CD4-positive, alpha-beta T cell treated with Interleukin-10 for 1 hour (primary cell): Measurements from ENCODE around the gene PTPRH.
A peak's percentile ranks its signal among the peaks of the same experiment; 100 is the strongest.
"Not testable (repeated sequence)": the region's sequence is repeated elsewhere in the genome, so short reads cannot be mapped to it uniquely, and the experiment has no call there.

Experiments used
- DNase-seq: peaks from one replicate; pipeline ENCODE4 v3.0.0-alpha.2; 2020

The PTPRH gene

DNA sequence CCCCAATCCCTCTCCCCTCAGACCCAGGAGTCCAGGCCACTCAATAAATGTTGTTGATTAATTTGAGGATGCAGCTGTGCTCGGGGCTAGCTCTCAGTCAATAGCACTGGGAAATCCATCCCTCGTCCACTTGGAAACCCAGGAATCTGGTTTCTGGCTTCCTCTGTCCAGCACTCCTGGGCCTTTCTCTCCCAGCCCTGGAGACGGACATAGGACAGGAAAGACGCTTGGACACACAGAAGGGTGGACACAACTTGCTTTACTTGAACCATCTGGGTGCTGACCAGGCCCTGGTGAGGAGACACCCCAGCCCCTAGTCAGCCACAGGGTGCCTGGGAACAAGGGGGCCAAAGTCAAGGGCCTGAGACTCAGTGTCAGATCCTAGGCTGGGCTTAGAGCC, 50.9 kb downstream of the PTPRH start:
- DNase-seq = no peak

DNA sequence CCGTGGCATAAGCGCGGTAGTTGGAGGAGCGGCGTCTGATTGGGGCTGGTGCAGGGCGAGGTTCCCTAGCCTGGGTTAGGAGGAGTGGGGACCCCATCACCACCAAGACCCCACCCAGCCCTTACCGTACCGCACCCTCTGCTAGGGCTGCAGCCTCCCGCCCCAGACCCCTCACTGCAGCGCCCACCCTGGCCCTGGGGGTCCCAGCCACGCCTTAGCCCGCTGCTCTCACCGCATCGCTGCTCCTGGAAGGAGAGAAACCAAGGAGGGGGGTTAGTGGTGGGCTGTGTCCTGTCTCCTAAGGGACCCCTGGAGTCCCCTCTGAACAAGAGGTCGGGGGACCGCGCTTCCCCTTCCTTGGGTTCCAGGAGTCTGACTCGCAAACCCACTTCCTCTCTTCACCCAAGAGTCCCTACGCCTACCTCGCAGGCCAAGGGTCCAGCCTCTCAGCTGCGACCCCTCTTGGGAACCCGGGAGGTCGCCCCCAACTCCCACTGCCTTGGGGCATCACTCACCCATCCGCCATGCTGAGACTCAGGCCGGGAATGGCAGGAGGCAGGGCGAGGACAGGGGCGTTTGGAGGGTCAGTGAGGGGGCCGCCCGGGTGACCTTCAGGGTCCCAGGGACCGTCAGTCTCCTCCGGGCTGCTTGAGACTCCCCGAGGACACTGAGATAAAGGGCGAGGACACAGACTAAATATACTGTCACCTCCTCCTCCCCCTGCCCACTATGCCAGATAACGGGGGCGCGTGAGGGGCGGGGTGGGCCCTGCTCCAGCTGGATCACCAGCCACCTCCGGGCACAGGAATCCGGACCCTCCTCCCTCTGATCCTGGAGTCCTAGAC, 52.0 kb downstream of the PTPRH start, which contains the start of gene TNNI3:
Gene TNNI3, minus strand, starts transcription at position 669 of the 845 bp plus-strand sequence. Its CDS starts 143 bp downstream, at position 526.
- DNase-seq = no peak

DNA sequence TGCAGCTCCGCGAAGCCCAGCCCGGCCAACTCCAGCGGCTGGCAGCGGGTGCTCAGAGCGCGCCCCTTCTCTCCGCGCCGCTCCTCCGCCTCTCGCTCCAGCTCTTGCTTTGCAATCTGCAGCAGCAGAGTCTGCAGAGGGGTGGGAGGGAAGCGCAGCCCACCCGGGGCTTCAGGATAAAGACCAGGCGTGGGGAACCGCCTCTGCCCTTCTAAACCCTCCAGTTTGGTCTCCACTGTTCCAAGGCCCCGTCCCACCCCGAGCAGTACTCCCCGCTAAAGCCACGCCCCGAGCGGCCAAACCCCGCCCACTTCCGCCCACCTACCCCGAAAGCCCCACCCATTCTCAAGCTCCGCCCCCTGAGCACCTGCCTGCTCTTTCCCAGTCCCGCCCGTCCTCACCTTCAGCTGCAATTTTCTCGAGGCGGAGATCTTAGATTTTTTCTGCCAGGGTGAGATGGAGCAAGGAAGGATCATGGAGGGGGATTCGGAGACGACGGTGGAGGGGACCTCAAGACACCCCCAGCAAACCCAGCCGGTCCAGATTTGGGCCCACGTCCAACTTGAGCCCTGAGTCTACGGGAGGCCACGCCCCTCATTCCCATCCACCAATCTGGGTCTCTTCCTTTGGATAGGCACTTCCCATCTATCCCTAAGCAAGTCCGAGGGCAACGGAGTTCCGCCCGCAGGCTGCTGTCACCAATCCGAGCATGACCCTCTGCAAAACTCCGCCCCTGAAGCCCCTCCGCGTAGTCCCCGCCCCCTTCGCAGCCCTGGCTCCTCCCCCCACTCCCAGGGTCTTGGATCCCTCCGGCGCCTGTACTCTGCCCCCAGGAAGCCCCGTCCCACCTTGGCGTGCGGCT, 52.9 kb downstream of the PTPRH start:
- peak; percentile 33 for DNase-seq

DNA sequence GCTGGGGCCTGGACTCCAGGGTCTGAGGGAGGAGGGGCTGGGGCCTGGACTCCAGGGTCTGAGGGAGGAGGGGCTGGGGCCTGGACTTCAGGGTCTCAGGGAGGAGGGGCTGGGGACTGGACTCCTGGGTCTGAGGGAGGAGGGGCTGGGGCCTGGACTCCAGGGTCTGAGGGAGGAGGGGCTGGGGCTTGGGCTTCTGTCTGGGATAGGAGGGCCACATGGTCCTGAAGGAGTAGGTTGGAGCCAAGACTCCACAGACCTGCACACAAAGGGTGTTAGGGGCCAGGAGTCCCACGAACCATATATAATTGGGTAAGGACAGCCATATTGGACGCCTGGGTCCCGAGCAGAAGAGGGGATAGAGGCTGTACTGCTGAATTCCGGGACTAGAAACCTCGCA, 53.5 kb downstream of the PTPRH start:
- not testable (repeated sequence) for DNase-seq

DNA sequence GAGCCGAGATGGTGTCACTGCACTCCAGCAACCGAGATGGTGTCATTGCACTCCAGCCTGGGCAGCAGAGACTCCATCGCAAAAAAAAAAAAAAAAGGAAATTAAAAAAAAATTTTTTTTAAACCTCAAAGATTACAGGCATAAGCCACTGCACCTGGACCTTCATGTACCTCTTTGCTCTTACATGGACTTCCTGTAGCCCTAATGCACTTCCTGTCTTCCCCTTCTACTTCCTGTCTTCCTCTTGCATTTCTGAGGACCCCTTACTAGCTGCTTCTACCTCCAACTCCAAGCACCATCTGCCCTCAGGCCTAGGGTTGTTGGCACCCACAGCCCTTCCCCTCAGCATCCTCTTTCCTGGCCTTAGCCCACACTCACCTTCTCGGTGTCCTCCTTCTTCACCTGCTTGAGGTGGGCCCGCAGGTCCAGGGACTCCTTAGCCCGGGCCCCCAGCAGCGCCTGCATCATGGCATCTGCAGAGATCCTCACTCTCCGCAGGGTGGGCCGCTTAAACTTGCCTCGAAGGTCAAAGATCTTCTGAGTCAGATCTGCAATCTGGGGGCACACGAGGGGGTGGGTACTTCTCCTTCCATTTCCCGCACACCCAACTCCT, 55.5 kb downstream of the PTPRH start:
- DNase-seq = no peak

DNA sequence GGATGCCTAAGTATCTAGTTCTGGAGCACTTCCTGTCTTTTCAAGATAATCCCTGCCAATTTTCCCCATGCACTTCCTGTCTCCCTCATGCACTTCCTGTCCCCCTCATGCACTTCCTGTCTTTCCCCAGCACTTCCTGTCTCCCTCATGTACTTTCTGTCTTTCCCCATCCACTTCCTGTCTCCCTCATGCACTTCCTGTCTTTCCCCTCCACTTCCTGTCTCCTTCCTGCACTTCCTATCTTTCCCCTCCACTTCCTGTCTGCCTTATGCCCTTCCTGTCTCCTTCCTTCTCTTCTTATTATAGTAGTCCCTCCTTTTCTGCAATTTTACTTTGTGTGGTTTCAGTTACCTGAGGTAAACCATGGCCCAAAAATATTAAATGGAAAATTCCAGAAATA, 57.3 kb downstream of the PTPRH start:
- DNase-seq = no peak

DNA sequence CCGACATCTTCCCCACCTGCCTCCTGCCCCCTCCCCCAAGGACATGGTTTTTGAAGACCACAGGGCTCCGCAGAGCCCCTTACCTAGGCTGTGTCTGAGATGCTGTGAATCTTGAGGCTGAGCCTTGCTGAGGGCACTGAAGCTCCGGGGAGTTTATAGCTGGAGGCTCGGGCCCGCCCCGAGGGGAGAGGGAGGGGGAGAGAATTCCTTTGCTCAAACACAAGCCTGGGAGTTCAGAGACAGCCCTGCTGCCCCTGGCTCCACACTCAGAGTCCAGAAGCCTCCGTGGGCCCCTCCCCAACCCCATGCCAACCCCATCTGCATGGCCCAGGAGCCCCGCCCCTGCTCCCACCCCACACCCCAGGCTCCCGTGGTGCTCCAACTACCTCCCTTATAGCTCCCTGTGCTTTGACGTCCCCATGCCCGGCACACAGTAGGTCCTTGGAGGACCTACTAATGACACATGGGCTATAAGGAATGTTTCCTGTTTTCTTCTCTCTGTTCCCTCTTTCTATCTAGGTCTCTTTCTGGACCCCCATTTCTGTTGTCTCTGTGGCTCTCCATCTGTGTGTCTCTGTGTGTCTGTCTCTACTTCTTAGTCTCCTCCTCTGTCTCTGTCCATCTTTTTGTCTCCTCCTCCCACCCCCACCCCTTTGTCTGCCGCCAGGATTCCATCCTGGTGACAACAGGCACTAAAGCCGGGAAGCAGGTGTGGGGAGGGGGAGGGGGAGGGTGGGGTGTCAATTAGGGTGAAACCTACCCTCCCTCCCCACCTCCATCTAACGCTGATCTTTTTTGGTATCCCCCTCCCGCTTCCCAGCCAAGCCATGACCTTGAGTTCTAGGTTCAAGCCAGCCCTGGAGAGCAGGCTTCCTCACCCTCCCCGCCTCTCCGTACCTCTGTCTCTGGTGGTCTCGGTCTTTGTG, 60.0 kb downstream of the PTPRH start, which contains the start of gene TNNT1:
Gene TNNT1, minus strand, starts transcription at position 129 of the 926 bp plus-strand sequence. CDS start 2,049 bp downstream, outside the sequence.
- no peak for DNase-seq

DNA sequence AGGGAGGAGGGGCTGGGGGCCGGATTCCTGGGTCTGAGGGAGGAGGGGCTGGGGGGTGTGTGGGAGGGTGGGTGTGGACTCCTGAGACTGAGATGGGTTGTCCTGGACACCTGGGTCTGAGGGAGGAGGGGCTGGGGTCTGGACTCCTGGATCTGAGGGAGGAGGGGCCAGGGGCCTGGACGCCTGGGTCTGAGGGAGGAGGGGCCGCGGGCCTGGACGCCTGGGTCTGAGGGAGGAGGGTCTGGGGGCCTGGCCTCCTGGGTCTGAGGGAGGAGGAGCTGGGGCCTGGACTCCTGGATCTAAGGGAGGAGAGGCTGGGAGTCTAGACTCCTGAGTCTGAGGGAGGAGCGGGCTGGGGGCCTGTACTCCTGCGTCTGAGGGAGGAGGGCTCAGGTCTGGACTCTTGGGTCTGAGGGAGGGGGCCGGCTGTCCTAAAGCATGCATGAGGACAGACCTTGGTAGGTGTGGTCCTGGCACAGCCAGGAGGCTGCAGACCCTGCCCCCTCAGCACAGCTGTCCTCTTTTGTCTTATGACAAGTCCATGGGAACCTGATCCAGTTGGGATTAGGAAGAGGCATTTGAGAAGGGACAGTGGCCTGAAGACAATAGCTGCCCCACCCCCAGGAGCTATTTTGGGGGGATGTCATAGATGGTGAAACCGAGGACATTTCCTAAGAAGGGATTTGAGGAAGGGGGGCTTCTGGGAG, 61.6 kb downstream of the PTPRH start:
- no peak for DNase-seq

DNA sequence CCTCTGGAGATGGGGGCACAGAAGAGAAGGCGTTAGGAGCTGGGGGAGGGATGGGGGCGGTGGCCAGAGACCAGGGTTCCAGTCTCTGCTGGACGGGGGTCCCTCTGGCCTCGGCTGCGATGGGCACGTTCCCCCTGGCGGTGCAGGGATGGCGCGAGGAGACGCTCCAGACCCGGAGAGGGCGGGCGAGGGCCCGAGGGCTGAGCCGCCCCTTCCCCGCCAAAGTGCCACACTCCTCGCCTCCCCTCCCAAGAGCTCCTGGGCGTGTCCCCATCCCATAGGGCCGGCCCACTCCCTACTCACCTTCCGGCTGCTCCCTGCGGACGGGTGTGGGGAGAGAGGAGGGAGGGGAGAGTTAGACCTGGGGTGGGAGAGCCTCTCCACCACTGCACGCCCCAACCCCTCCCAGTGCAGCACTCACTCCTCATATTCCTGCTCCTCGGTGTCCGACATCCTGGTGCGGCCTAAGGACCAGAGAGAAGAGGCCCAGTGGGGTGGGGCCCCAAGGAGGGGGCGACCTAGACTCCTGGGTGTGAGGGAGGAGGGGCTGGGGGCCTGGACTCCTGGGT, 62.5 kb downstream of the PTPRH start:
- no peak for DNase-seq

DNA sequence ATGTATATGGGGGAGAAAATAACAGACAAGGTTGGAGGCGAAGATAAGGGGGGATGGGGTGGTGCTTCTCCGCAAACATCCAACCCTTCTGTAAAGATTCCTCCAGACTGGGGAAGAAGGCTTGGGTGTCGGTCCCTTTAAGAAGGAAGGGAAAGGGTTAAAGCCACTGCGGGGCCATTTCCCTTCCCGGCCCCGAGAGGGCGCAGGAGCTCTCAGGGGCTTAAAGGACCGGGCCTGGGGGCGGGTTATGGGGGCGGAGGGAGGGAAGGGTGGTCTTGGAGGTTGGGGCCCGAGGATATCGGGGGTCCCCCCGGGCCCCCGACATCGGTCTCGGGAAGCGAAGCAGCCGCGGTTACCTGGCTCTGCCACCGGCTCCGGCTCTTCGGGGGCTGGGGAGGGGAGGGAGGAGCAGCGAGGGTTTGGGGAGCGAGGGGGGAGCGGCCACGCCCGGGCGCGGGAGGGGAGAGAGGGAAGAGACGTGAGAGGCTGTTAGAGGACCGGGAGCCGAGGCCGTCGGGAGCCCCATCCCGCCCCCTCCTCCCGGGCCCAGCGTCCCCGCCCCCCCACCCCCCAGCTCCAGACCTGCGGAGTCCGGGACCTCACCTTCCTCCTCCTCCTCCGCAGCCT, 63.1 kb downstream of the PTPRH start:
- peak; percentile 20 for DNase-seq

DNA sequence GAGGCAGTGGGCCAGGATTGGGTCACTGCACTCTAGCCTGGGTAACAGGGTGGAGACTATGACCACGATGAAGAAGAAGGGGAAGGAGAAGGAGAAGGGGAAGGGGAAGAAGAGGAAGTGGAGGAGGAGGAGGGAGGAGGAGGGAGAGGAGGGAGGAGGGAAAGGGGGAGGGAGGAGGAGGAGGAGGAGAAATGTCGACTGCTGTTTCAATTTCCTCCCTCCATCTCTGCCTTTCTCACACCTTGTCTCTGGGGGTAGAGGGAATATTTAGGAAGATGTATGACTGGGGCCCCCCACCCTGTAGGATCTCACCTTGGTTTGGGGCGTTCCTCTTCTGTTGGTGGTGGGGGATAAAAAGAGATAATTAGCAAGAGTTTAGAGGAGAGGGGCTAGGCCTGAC, 64.1 kb downstream of the PTPRH start:
- no peak for DNase-seq

DNA sequence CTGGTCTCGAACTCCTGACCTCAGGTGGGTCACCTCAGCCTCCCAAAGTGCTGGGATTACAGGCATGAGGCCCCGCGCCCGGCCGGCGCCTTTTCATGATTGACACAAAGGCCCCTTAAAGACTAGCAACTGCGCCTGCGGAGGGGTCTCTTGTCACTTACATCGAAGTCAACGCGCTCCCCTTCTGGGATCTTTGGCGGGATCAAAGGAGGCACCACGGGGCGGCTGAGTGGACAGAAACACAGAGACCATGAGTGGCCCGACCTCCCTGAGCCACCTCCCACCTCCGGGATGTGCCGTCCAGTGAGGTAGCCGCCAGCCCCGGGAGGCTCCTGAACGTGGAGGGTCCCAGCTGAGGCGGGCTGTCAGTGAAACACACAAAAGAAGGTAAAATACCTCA, 67.6 kb downstream of the PTPRH start:
- DNase-seq = no peak

DNA sequence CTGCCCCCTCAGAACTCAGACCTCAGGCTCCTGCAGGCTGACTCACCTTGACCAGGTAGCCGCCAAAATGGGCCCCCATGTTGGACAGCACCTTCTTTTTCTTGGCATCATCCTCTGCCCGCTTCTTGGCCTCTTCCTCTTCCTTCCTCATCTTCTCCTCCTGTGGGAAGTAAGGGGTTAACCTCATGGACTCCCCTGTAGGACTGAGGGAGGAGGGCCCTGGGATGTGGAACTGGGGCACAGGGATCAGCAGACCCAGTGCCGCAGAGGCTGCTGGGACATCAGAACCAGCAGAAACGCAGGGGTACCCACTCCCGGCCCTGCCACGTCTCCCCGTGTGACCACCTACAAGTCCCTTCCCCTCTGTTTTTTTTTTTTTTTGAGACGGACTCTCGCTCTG, 71.4 kb downstream of the PTPRH start:
- no peak for DNase-seq

DNA sequence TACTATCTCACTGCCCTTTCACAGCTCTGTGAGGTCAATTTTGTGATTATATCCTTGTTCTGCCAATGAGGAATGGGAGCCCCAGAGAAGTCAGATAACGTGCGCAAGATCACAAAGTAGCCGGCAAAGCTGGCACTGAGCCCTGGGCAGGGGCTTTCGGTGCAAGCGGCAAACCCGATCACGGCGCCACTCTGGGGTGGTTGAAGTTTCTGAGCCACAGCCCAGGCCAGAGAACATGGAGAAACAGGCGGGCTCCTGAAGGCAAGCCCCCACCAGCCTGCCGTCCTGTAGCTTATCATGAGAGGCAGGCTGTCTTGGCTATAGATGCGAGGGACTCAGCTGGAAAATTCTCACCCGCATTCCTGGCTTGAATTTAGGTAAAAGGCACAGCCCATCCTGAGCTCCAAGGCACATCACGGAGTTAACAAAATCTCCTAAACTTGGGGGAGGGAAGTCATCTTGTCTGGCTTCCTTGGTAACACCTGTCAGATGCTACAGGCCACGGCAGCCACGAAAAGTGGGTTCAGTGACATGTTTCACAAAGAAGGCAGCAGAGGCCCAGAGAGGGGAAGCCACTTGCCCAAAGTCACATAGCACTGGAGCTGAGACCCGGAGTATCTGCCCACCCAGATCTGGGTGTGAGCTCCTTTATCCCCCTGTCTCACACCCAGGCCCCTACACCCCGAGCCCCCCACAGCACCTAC, 72.8 kb downstream of the PTPRH start:
- no peak for DNase-seq

DNA sequence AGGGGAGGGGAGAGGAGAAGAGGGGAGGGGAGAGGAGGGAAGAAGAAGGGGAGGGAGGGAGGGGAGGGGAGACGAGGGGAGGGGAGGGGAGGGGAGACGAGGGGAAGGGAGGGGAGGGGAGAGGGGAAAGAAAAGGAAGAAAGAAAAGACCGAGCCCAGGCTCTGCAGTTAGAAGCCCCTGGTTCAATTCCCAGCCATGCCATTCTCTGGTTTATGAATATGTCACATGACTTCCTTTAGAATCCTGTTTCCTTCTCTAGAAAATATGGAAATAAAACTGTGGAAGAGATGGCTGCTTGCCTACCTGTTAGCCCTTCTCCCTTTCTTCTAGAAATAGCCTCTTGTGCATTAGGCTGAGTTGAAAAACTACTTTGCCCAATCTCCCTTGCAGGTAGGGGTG, 74.6 kb downstream of the PTPRH start:
- DNase-seq = no peak

DNA sequence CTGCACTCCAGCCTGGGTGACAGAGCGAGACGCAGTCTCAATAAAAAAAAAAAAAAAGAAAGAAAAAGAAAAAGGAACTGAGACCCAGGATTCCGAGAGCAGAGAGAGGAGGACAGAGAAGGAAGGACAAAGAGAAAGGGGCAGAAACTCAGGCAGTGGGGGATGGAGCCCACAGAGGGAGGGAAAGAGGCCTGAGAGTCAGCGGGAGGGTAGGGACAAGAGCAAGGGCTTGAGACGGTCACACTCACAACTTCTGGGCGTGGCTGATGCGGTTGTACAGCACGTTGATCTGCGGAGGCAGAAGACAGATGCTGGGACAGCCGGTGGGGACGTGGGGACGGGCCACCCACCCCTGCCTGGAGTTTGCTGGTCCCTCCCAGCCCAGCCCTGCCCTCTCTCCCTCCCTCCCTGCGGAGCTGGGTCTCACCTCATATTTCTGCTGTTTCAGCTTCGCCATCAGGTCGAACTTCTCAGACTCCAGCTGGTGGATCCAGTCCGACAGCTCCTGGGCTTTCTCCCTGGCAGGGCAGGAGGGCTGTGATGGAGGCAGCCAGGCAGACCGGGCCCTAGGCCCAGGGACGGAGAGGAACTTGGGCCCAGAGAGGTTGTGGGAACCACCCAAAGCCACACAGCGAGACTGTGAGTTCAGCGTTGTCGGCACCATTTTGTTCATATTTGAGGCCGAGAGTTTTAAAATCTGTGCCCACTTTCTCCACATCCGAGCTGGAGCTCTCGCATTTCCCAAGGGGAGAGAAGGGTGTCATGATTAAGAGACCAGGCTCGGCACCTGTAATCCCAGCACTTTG, 75.5 kb downstream of the PTPRH start:
- DNase-seq = no peak

DNA sequence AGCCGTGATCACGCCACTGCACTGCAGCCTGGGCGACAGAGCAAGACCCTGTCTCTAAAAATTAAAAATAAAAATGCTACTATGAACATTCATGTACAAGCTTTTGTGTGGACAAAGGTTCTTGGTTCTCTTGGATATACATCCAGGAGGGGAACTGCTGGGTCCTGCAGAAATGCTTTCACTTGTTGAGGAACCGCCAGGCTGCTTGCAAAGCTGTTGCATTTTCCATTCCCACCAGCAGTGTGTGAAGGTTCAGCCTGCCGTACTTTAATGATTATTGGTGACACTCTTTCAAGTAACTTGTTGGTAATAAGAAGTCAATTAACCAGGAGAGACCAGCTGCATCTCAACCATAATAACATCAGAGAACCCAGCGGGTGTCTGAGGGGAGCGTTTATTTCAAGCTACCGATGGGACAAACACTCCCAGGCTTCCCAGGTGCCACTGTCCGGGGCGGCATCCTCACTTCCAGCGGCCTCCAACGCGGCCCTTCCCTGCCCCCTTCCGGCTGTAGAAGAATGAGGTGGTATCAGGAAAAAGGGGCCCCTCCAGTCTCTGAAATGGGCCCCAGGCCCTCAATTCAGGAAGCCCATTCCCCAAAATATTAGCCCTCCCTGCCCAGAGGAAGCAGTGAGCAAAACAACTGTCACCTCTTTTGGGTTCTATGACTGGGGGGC, 76.7 kb downstream of the PTPRH start:
- DNase-seq = no peak

DNA sequence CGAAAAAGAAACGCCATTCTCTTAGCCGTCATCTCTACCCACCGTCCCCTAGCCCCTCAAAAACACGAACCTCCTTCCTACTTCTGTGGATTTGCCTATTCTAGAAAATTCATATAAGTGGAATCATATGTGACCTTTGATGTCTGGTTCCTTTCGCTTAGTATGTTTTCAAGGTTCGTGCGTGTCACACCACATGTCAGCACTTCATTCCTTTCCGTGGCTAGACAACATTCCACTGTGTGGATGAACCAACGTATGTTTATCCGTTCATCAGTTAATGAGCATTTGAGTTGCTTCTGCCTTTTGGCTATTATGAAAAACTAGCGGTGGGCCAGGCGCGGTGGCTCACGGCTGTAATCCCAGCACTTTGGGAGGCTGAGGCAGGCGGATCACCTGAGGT, 77.9 kb downstream of the PTPRH start:
- no peak for DNase-seq
